Sigmoid colon (tissue), 7 donors: ENCODE results near the gene OPRD1. TPM values are rescaled to one million over a fixed set of nuclear protein-coding genes. Genes with fewer than 3 reads are reported as not detected.

Experiments
- DNase-seq: peaks from one replicate; pipeline ENCODE4 v3.0.0-alpha.2; 2019
- H3K27ac ChIP-seq, 4 donors: fragments of 200-600 bp; sonication (generic); one replicate each; pipeline ENCODE4 v1.5.1; 2016 to 2019; ENCODE audit warnings: mild to moderate bottlenecking in 1 of 4
- H3K27me3 ChIP-seq, 3 donors: fragments of 200-600 bp; sonication (generic); one replicate each; pipeline ENCODE4 v1.5.1; 2019; ENCODE audit warnings: mild to moderate bottlenecking in 1 of 3
- H3K36me3 ChIP-seq, 4 donors: fragments of 200-600 bp; sonication (generic); one replicate each; pipeline ENCODE4 v1.5.1; 2016 to 2019
- H3K4me1 ChIP-seq, 4 donors: fragments of 200-600 bp; sonication (generic); one replicate each; pipeline ENCODE4 v1.5.1; 2017 to 2019
- H3K4me3 ChIP-seq, 4 donors: fragments of 200-600 bp; sonication (generic); one replicate each; pipeline ENCODE4 v1.5.1; 2017 to 2019; ENCODE audit warnings: mild to moderate bottlenecking in 2 of 4, moderate library complexity in 1 of 4
- H3K9me3 ChIP-seq, 4 donors: fragments of 200-600 bp in 3 of 4; sonication (generic) in 3 of 4; one replicate each; pipeline versions ENCODE4 v1.5.1 to v1.6.1; 2013 to 2019
- EP300 ChIP-seq, 4 donors: sonication (generic); formaldehyde crosslinking; IDR thresholded peaks; one replicate each; pipeline ENCODE4 v1.6.1; 2017; ENCODE audit warnings: antibody characterized with exemption in 4 of 4
- POLR2A ChIP-seq, 2 donors: fragments of 450-650 bp; IDR thresholded peaks; one replicate each; pipeline ENCODE4 v1.6.1; 2016; ENCODE audit warnings: antibody characterized with exemption in 2 of 2, mild to moderate bottlenecking in 2 of 2, moderate library complexity in 2 of 2
- POLR2AphosphoS5 ChIP-seq, 4 donors: sonication (generic); formaldehyde crosslinking; IDR thresholded peaks; one replicate each; pipeline ENCODE4 v1.6.1; 2017; ENCODE audit warnings: antibody characterized with exemption in 4 of 4
- WGBS, 2 donors: extraction: QIAGEN DNeasy Blood & Tissue Kit; methylation state at CpG; one replicate each; pipeline ENCODE4 v1.1.7; 2013; 5-methylcytosine and 5-hydroxymethylcytosine counted together
- intact Hi-C: fragments of 100-400 bp; cut with DNase I; formaldehyde crosslinking; loops from one replicate; pipeline ENCODE4 v1.15.1; 2023
- polyA plus RNA-seq, 3 donors: library from polyadenylated mRNA; stranded (reverse); fragments of 200-250 nt; gene quantifications; one replicate each; pipeline ENCODE4 v1.2.3, GENCODE V29; 2013
- total RNA-seq, 4 donors: library from RNA; depleted of rRNA; stranded (reverse); fragments of >200 nt; gene quantifications; one replicate each; pipeline ENCODE4 v1.1.0, GENCODE V29; 2016
- TF ChIP-seq, protein P1 (sequence below), 4 experiments: fragments of 450-650 bp in 3 of 4; fragments of 200-600 bp in 1 of 4; IDR thresholded peaks; one replicate each; pipeline ENCODE4 v1.5.1; 2016 to 2019; ENCODE audit warnings: antibody characterized with exemption in 4 of 4, mild to moderate bottlenecking in 3 of 4, moderate library complexity in 2 of 4
- donor health status: healthy with polysubstance abuse.
- donor health status: Bipolar disorder and iron deficiency.
- donor health status: healthy.

Gene OPRD1
- total and polyA plus RNA-seq, 7 donors, result under 0.01 to 1.8 (median 0.42) TPM; not detected in 1

DNA sequence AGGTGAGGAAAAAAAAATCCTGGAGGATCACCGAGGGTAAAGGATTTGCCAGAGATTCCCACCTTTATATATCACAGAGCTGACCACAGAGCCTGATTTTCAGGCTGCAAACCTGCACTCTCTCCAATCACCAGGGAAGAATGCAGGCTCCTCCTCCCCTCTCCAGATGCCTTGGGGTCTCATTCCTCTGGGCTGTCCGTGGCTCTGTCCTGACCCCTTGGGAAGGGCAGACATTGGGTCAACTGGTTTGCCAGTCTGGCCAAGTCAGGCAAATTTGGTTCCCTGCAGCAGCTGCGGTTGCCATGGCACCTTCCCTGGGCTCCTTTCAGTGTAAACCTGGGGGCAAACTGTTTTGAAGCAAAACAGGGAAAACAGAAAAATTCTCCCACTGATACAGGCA is 11.6 kb upstream of the OPRD1 start:
- WGBS, 2 donors, result 61 to 65% methylated on average over 3 of the region's 3 CpGs
- H3K4me1 ChIP-seq, result no peaks in the 10 kb centered on the region
- no peak for DNase-seq
- no peak overlapping the region for H3K4me3 ChIP-seq
- H3K27ac ChIP-seq, result no peak overlapping the region
- H3K9me3 ChIP-seq, result no peaks in the 10 kb centered on the region
- intact Hi-C loops, result no loop called here
- H3K36me3 ChIP-seq, result no peaks in the 10 kb centered on the region
- peaks cover 0 to 4% (median 0%) of the 10 kb centered on the region in 3 donors for H3K27me3 ChIP-seq
- TF ChIP-seq EP300 (IDR thresholded peaks at IDR 0.05) (no peak), POLR2A (IDR thresholded peaks at IDR 0.05) (no peak), POLR2AphosphoS5 (IDR thresholded peaks at IDR 0.05) (no peak)
- TF ChIP-seq, protein P1, sequence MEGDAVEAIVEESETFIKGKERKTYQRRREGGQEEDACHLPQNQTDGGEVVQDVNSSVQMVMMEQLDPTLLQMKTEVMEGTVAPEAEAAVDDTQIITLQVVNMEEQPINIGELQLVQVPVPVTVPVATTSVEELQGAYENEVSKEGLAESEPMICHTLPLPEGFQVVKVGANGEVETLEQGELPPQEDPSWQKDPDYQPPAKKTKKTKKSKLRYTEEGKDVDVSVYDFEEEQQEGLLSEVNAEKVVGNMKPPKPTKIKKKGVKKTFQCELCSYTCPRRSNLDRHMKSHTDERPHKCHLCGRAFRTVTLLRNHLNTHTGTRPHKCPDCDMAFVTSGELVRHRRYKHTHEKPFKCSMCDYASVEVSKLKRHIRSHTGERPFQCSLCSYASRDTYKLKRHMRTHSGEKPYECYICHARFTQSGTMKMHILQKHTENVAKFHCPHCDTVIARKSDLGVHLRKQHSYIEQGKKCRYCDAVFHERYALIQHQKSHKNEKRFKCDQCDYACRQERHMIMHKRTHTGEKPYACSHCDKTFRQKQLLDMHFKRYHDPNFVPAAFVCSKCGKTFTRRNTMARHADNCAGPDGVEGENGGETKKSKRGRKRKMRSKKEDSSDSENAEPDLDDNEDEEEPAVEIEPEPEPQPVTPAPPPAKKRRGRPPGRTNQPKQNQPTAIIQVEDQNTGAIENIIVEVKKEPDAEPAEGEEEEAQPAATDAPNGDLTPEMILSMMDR (IDR thresholded peaks at IDR 0.05), result no peak

DNA sequence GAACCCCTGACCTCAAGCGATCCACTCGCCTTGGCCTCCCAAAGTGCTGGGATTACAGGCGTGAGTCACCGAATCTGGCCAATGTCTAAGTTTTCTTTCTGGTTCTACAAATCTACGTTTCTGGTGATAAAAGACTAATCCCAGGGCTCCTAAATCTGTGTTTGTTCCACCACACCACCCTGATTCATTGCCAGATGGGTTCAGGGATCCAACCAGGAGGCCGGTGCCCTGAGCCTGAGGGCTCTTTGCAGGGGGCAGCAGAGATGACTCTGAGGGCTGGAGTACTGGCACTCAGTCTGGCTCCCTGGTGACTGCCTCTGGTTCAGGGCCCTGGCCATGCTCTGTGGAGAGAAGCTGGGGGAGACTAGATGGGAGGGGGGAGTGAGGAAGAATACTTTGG is 10.5 kb upstream of the OPRD1 start:
- intact Hi-C loops, result no loop called here
- Histone ChIP-seq H3K27me3 (peaks cover 0 to 3% (median 0%) of the 10 kb centered on the region in 3 donors), H3K4me1 (no peaks in the 10 kb centered on the region), H3K9me3 (no peaks in the 10 kb centered on the region), H3K36me3 (no peaks in the 10 kb centered on the region), H3K27ac (no peak overlapping the region), H3K4me3 (no peak overlapping the region)
- no peak for DNase-seq
- WGBS, 2 donors, result 89 to 94% methylated on average over 6 of the region's 6 CpGs
- TF ChIP-seq POLR2AphosphoS5 (IDR thresholded peaks at IDR 0.05) (no peak), POLR2A (IDR thresholded peaks at IDR 0.05) (no peak), EP300 (IDR thresholded peaks at IDR 0.05) (no peak)
- TF ChIP-seq, protein P1 (IDR thresholded peaks at IDR 0.05), result no peak

DNA sequence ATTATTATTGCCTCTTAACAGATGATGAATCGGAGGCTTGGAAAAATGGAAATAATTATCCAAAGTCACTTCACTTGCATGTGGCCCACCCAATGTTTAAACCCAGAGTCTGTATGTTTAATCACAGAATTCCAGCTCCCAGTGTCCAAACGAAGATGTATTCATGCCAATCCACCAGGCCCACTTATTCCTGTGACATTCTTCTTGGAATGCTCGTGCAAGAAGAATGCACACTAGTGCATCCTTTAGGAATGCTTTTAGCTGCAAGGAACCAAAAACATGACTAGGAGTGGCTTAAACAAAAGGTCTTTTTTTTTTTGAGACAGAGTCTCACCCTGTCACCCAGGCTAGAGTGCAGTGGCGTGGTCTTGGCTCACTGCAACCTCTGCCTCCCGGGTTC is 8.9 kb upstream of the OPRD1 start:
- peaks cover 0 to 3% (median 0%) of the 10 kb centered on the region in 3 donors for H3K27me3 ChIP-seq
- H3K4me1 ChIP-seq, result no peaks in the 10 kb centered on the region
- intact Hi-C loops, result no loop called here
- TF ChIP-seq POLR2A (IDR thresholded peaks at IDR 0.05) (no peak), EP300 (IDR thresholded peaks at IDR 0.05) (no peak), POLR2AphosphoS5 (IDR thresholded peaks at IDR 0.05) (no peak)
- TF ChIP-seq, protein P1 (IDR thresholded peaks at IDR 0.05), result no peak
- H3K4me3 ChIP-seq, result no peak overlapping the region
- H3K36me3 ChIP-seq, result no peaks in the 10 kb centered on the region
- DNase-seq, result no peak
- no peak overlapping the region for H3K27ac ChIP-seq
- WGBS, 2 donors, result 79 to 81% methylated on average over 5 of the region's 5 CpGs
- H3K9me3 ChIP-seq, result no peaks in the 10 kb centered on the region

DNA sequence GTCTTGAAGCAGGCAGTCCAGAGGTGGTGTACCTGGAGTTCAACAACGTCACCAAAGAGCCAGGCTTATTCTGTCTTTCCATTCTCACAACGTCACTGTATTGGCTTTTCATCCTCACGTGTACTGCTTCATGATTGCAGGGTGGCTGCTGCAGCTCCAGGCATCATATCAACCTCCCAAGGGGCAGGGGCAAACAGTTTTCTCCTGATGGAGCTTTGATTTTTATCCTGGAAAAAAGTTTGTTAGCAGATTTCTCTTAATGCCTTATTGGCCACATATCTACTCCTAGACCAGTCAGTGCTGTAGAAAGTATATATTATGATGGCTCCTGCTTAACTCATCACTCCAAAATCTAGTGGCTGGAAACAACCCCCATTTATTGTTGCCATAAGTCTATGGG is 8.3 kb upstream of the OPRD1 start:
- Histone ChIP-seq H3K4me1 (no peaks in the 10 kb centered on the region), H3K36me3 (no peaks in the 10 kb centered on the region), H3K27me3 (peaks cover 0 to under 1% (median 0%) of the 10 kb centered on the region in 3 donors), H3K9me3 (no peaks in the 10 kb centered on the region), H3K4me3 (no peak overlapping the region), H3K27ac (no peak overlapping the region)
- intact Hi-C loops, result no loop called here
- TF ChIP-seq POLR2AphosphoS5 (IDR thresholded peaks at IDR 0.05) (no peak), EP300 (IDR thresholded peaks at IDR 0.05) (no peak), POLR2A (IDR thresholded peaks at IDR 0.05) (no peak)
- TF ChIP-seq, protein P1 (IDR thresholded peaks at IDR 0.05), result no peak
- 91 to 92% methylated on average over 3 of the region's 3 CpGs for WGBS, 2 donors
- DNase-seq, result no peak

DNA sequence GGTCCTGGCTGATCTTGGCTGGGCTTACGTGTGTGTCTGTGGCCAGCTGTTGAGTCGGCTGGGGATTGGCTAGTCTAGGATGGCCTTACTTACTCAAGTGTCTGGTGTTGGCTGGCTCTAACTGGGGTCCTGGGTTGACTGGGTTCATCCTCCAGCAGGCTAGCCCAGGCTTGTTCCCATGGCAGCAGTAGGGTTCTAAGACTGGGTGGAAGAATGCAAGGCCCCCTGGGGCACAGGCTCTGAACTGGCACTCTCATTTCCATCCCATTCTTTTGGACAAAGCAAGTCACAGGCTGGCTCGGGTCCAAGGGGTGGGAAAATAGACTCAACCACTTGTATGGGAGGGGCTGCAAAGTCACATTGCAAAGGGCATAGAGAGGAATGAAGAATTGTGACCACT is 7.9 kb upstream of the OPRD1 start:
- Histone ChIP-seq H3K36me3 (no peaks in the 10 kb centered on the region), H3K4me3 (no peak overlapping the region), H3K27ac (no peak overlapping the region), H3K4me1 (no peaks in the 10 kb centered on the region), H3K9me3 (no peaks in the 10 kb centered on the region), H3K27me3 (no peaks in the 10 kb centered on the region)
- DNase-seq, result no peak
- WGBS, 2 donors, result 74 to 78% methylated on average over 3 of the region's 3 CpGs
- intact Hi-C loops, result no loop called here
- no peak for TF ChIP-seq EP300 (IDR thresholded peaks at IDR 0.05)
- TF ChIP-seq, protein P1 (IDR thresholded peaks at IDR 0.05), result no peak
- TF ChIP-seq POLR2AphosphoS5 (IDR thresholded peaks at IDR 0.05), result no peak
- TF ChIP-seq POLR2A (IDR thresholded peaks at IDR 0.05), result no peak
